Fibroblast of villous mesenchyme (primary cell): ENCODE data around the gene CHST5. TPM values are rescaled to one million over a fixed set of nuclear protein-coding genes. Genes with fewer than 3 reads are reported as not detected.
A peak's percentile ranks its signal among the peaks of the same experiment; 100 is the strongest.

Experiments used
- DNase-seq: peaks from one replicate; pipeline ENCODE4 v3.0.0-alpha.2; 2010; ENCODE audit warnings: low read depth
- H3K4me3 ChIP-seq: 2 replicates; pipeline ENCODE4 v1.5.1; 2011; ENCODE audit warnings: low read depth, mild to moderate bottlenecking, low read length
- CTCF ChIP-seq: IDR thresholded peaks from 2 replicates; pipeline ENCODE4 v1.5.1; 2012; ENCODE audit warnings: low read depth, mild to moderate bottlenecking, low read length; ENCODE audit not compliant: insufficient read depth
- total RNA-seq: library from RNA; depleted of rRNA; stranded (reverse); fragments of >200 nt; gene quantifications from 2 replicates; pipeline ENCODE4 v1.2.3, GENCODE V29; 2012

The CHST5 gene
- total RNA-seq, 1 donor, result not detected

GRCh38 chr16:75565640-75566039, 29.7 kb upstream of the CHST5 start:
- H3K4me3 ChIP-seq, result peak overlapping the region; percentile 71
- TF ChIP-seq CTCF, result no peak
- DNase-seq, result no peak

GRCh38 chr16:75559564-75560372, 23.9 kb upstream of the CHST5 start:
- no peak overlapping the region for H3K4me3 ChIP-seq
- peak; percentile 79 for DNase-seq
- no peak for TF ChIP-seq CTCF

- no peak overlapping the region for H3K4me3 ChIP-seq
- TF ChIP-seq CTCF, result no peak
- DNase-seq, result no peak
Measured at GRCh38 chr16:75558846-75559401, 23.0 kb upstream of the CHST5 start.

GRCh38 chr16:75556431-75556950, 20.6 kb upstream of the CHST5 start:
- no peak for DNase-seq
- H3K4me3 ChIP-seq, result peak overlapping the region; percentile 72
- TF ChIP-seq CTCF, result no peak

GRCh38 chr16:75555707-75556430, 20.0 kb upstream of the CHST5 start, which contains the start of gene TMEM231:
TMEM231 (minus strand) TSS chr16:75556252; CDS start chr16:75556209, 43 bp downstream.
- DNase-seq, result peak; percentile 94
- TF ChIP-seq CTCF, result no peak
- H3K4me3 ChIP-seq, result peak within 1 kb of the TSS; percentile 72

- peak overlapping the region; percentile 72 for H3K4me3 ChIP-seq
- DNase-seq, result peak; percentile 92
- TF ChIP-seq CTCF, result no peak
Measured at GRCh38 chr16:75555213-75555706, 19.4 kb upstream of the CHST5 start.
